ENCODE data around the gene RFX5. TPM values are rescaled to one million over a fixed set of nuclear protein-coding genes. Genes with fewer than 3 reads are reported as not detected.
A peak's percentile ranks its signal among the peaks of the same experiment; 100 is the strongest.
"Not testable (repeated sequence)": the region's sequence is repeated elsewhere in the genome, so short reads cannot be mapped to it uniquely, and the experiment has no call there.

Gene RFX5
- total RNA-seq, 6 donors from 2014 or later: 31.5 to 55.5 (median 43.2) TPM

- DNase-seq (no peak), ATAC-seq (ENCODE audit: low FRiP score in 2 of 2) (no peak)
- TF ChIP-seq CTCF (IDR thresholded peaks at IDR 0.05) (no peak), EP300 (IDR thresholded peaks at IDR 0.05) (no peak), POLR2AphosphoS5 (IDR thresholded peaks at IDR 0.05) (no peak), POLR2A (IDR thresholded peaks at IDR 0.05) (no peak)
- Histone ChIP-seq H3K27ac (no peak overlapping the region), H3K4me3 (no peak overlapping the region), H3K27me3 (no peaks in the 10 kb centered on the region), H3K9me3 (peaks cover 0 to 11% (median 2%) of the 10 kb centered on the region in 4 donors), H3K36me3 (peaks cover 14 to 41% (median 35%) of the 10 kb centered on the region in 4 donors), H3K4me1 (no peaks in the 10 kb centered on the region)
These were observed 14.8 kb upstream of the RFX5 start for GRCh38 chr1:151361883-151362282.

DNA sequence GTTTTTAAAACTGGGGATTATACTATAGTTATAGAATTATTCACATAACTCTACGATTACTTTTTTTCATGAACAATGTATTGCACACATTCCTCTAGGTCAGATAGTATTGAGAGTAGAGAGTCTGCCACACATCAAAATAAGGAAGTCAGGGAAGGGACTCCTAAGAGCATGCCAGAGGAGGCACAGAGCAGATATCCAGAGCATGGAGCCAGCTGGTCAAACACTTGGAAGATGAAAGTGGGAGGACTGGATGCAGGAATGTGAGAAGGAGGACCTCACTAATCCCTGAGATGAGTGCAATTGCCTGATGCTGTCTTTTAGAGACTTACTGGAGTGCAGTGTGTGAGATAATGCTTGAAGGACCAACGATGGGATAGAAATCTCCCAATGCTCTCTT, 9.6 kb upstream of the RFX5 start:
- ATAC-seq (ENCODE audit: low FRiP score in 2 of 2) (no peak), DNase-seq (no peak)
- no peaks in the 10 kb centered on the region for H3K27me3 ChIP-seq
- no peak overlapping the region for H3K27ac ChIP-seq
- TF ChIP-seq EP300 (IDR thresholded peaks at IDR 0.05): no peak
- TF ChIP-seq CTCF (IDR thresholded peaks at IDR 0.05): no peak
- no peak for TF ChIP-seq POLR2AphosphoS5 (IDR thresholded peaks at IDR 0.05)
- no peak for TF ChIP-seq POLR2A (IDR thresholded peaks at IDR 0.05)
- 40 to 47% methylated on average over 2 of the region's 2 CpGs for whole genome bisulfite sequencing, 2 donors
- no peaks in the 10 kb centered on the region for H3K4me1 ChIP-seq
- no peaks in the 10 kb centered on the region for H3K36me3 ChIP-seq
- no peak overlapping the region for H3K4me3 ChIP-seq
- H3K9me3 ChIP-seq: no peaks in the 10 kb centered on the region

DNA sequence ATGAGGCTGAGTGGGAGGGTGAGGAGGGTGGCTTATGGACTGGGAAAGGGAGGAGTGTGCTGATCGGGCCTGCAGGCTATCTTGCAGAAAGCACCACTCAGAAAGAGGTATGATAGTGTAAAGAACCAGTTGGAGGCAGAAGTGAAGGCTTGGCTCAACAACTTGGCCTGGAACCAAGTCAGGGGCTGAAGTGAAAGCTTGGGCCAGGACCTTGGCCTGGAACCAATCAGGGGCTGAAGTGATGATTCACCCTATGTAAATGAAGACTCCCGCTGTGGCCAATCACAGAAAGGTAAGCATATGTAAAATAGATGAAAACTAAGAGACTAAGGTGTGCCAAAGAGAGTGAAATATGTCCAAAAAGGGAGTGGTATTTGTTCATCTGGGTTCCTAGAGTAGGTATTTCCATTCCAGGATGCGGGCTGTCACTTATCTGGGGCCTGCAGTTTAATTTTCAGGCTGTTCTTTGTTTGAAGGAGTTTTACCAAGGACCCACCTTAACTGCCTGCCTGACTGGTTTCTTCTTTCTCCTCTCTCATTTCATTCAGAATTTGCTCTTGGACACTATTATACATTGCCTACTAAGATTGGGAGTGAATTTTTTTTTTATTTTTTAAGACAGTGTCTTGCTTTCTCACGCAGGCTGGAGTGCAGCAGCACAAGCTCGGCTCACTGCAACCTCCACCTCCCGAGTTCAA, 5.1 kb upstream of the RFX5 start:
- H3K36me3 ChIP-seq: no peaks in the 10 kb centered on the region
- DNase-seq (no peak), ATAC-seq (ENCODE audit: low FRiP score in 2 of 2) (no peak)
- H3K9me3 ChIP-seq: no peaks in the 10 kb centered on the region
- H3K27ac ChIP-seq: no peak overlapping the region
- H3K27me3 ChIP-seq: no peaks in the 10 kb centered on the region
- H3K4me3 ChIP-seq: no peak overlapping the region
- TF ChIP-seq POLR2AphosphoS5 (IDR thresholded peaks at IDR 0.05) (no peak), POLR2A (IDR thresholded peaks at IDR 0.05) (no peak), EP300 (IDR thresholded peaks at IDR 0.05) (no peak), CTCF (IDR thresholded peaks at IDR 0.05) (no peak)
- WGBS, 2 donors: 82 to 88% methylated on average over 6 of the region's 6 CpGs
- H3K4me1 ChIP-seq: peaks cover 0 to 7% (median 4%) of the 10 kb centered on the region in 4 donors

- not testable (repeated sequence) for H3K36me3 ChIP-seq; H3K9me3 ChIP-seq; H3K27me3 ChIP-seq; H3K27ac ChIP-seq; DNase-seq; ATAC-seq (ENCODE audit: low FRiP score in 2 of 2); H3K4me3 ChIP-seq
- peaks cover 9 to 20% (median 14%) of the 10 kb centered on the region in 4 donors for H3K4me1 ChIP-seq
- 85 to 88% methylated on average over 9 of the region's 9 CpGs for WGBS, 2 donors
These were observed 3.3 kb upstream of the RFX5 start for GRCh38 chr1:151350323-151350722.

- H3K27me3 ChIP-seq: no peaks in the 10 kb centered on the region
- no peak for TF ChIP-seq POLR2AphosphoS5 (IDR thresholded peaks at IDR 0.05)
- no peak for TF ChIP-seq CTCF (IDR thresholded peaks at IDR 0.05)
- no peak for TF ChIP-seq POLR2A (IDR thresholded peaks at IDR 0.05)
- TF ChIP-seq EP300 (IDR thresholded peaks at IDR 0.05): no peak
- peak overlapping the region; percentile 81 to 95 (median 94) for H3K27ac ChIP-seq
- ATAC-seq (ENCODE audit: low FRiP score in 2 of 2) (no peak), DNase-seq (no peak)
- peak overlapping the region; percentile 2 to 73 (median 67) for H3K4me3 ChIP-seq
- WGBS, 2 donors: 28 to 34% methylated on average over 12 of the region's 12 CpGs
- H3K9me3 ChIP-seq: no peaks in the 10 kb centered on the region
- peaks cover 0 to 24% (median 16%) of the 10 kb centered on the region in 4 donors for H3K36me3 ChIP-seq
- H3K4me1 ChIP-seq: peaks cover 9 to 20% (median 14%) of the 10 kb centered on the region in 4 donors
These were observed 633 bp upstream of the RFX5 start for GRCh38 chr1:151347523-151348246.

Data from upper lobe of left lung (tissue), 6 donors.